HepG2 (cell line): ENCODE data around the gene THRA. TPM values are rescaled to one million over a fixed set of nuclear protein-coding genes. Genes with fewer than 3 reads are reported as not detected.

ENCODE experiments used
- ARNT ChIP-seq: fragments of 450-650 bp; IDR thresholded peaks from 2 replicates; pipeline ENCODE4 v1.6.1; 2017
- BCL6 ChIP-seq: IDR thresholded peaks from 2 replicates; pipeline ENCODE4 v1.6.1; 2016; ENCODE audit warnings: missing genetic modification reagents, missing compliant biosample characterization
- CEBPB ChIP-seq: IDR thresholded peaks from 2 replicates; pipeline ENCODE4 v1.6.1; 2011; ENCODE audit warnings: low read depth, low read length, improper control_type of control experiment, borderline replicate concordance
- ETV6 ChIP-seq: sonication (generic); formaldehyde crosslinking; conservative IDR thresholded peaks from 2 replicates; pipeline ENCODE4 v1.4.0; 2020; ENCODE audit warnings: missing genetic modification reagents
- FOXA3 ChIP-seq: IDR thresholded peaks from 2 replicates; pipeline ENCODE4 v1.6.1; 2016; ENCODE audit warnings: missing genetic modification reagents, missing compliant biosample characterization
- GATAD1 ChIP-seq: IDR thresholded peaks from 2 replicates; pipeline ENCODE4 v1.6.1; 2016; ENCODE audit warnings: missing genetic modification reagents, missing compliant biosample characterization
- GTF2F1 ChIP-seq: fragments of 150-350 bp; IDR thresholded peaks from 2 replicates; pipeline ENCODE4 v1.6.1; 2014; ENCODE audit warnings: low read length
- HNRNPH1 ChIP-seq: fragments of 200-400 bp; formaldehyde crosslinking; optimal IDR thresholded peaks from 2 replicates; pipeline ENCODE3; 2017; ENCODE audit warnings: mild to moderate bottlenecking, low read depth, low read length
- NFE2L1 ChIP-seq: sonication (generic); formaldehyde crosslinking; IDR thresholded peaks from 2 replicates; pipeline ENCODE4 v1.4.0; 2020; ENCODE audit warnings: missing genetic modification reagents, mild to moderate bottlenecking, borderline replicate concordance
- NFRKB ChIP-seq: fragments of 450-650 bp; IDR thresholded peaks from 2 replicates; pipeline ENCODE4 v1.6.1; 2017
- SMARCE1 ChIP-seq: fragments of 450-650 bp; IDR thresholded peaks from 2 replicates; pipeline ENCODE4 v1.6.1; 2017; ENCODE audit warnings: borderline replicate concordance
- SP140L ChIP-seq: sonication (generic); formaldehyde crosslinking; IDR thresholded peaks from 2 replicates; pipeline ENCODE4 v1.4.0; 2020; ENCODE audit warnings: missing genetic modification reagents, borderline replicate concordance
- ZFX ChIP-seq: sonication (generic); formaldehyde crosslinking; IDR thresholded peaks from 2 replicates; pipeline ENCODE4 v1.4.0; 2020; ENCODE audit warnings: mild to moderate bottlenecking, low read depth, missing genetic modification reagents, moderate library complexity
- ZNF10 ChIP-seq: sonication (generic); formaldehyde crosslinking; IDR thresholded peaks from 2 replicates; pipeline ENCODE4 v1.4.0; 2020; ENCODE audit warnings: mild to moderate bottlenecking, low read depth, missing genetic modification reagents, borderline replicate concordance
- ZNF329 ChIP-seq: sonication (generic); formaldehyde crosslinking; IDR thresholded peaks from 2 replicates; pipeline ENCODE4 v1.9.0; 2021; ENCODE audit warnings: low read depth, mild to moderate bottlenecking, missing genetic modification reagents
- ZNF446 ChIP-seq: sonication (generic); formaldehyde crosslinking; IDR thresholded peaks from 2 replicates; pipeline ENCODE4 v1.5.0; 2020; ENCODE audit warnings: mild to moderate bottlenecking, missing genetic modification reagents
- ZNF451 ChIP-seq: sonication (generic); formaldehyde crosslinking; IDR thresholded peaks from 2 replicates; pipeline ENCODE4 v1.5.0; 2020; ENCODE audit warnings: mild to moderate bottlenecking, missing genetic modification reagents
- ZNF510 ChIP-seq: sonication (generic); formaldehyde crosslinking; IDR thresholded peaks from 2 replicates; pipeline ENCODE4 v1.4.0; 2020; ENCODE audit warnings: low read depth, mild to moderate bottlenecking, missing genetic modification reagents
- ZNF572 ChIP-seq: sonication (generic); formaldehyde crosslinking; IDR thresholded peaks from 2 replicates; pipeline ENCODE4 v1.5.1; 2020; ENCODE audit warnings: mild to moderate bottlenecking, missing genetic modification reagents
- ZNF713 ChIP-seq: sonication (generic); formaldehyde crosslinking; IDR thresholded peaks from 2 replicates; pipeline ENCODE4 v1.4.0; 2020; ENCODE audit warnings: mild to moderate bottlenecking, missing genetic modification reagents
- ZNF747 ChIP-seq: sonication (generic); formaldehyde crosslinking; IDR thresholded peaks from 2 replicates; pipeline ENCODE4 v1.8.1; 2023; ENCODE audit warnings: missing genetic modification reagents, mild to moderate bottlenecking, borderline replicate concordance
- polyA plus RNA-seq, 8 experiments: library from polyadenylated mRNA; depleted of rRNA in 3 of 8; stranded (reverse) in 7 of 8; unstranded in 1 of 8; fragments of >200 nt; fragmentation: Illumina TruSeq in 4 of 8; extraction: Trizol in 4 of 8; gene quantifications; 2 replicates each; pipeline versions ENCODE4 v1.2.1 to v1.2.3, GENCODE V29; 2011 to 2016; ENCODE audit warnings: low read depth in 4 of 8, missing spikeins in 1 of 8, mixed read lengths in 1 of 8; ENCODE audit not compliant: insufficient read depth in 1 of 8
- total RNA-seq, 5 experiments: library from RNA; depleted of rRNA; stranded (reverse); fragments of >200 nt; fragmentation: Illumina TruSeq; extraction: Trizol; gene quantifications; 2 replicates each; pipeline ENCODE4 v1.2.3, GENCODE V29; 2016; ENCODE audit warnings: low read depth in 1 of 5
- TF ChIP-seq, protein P1 (sequence below): sonication (generic); formaldehyde crosslinking; IDR thresholded peaks from 2 replicates; pipeline ENCODE4 v1.5.0; 2020; ENCODE audit warnings: mild to moderate bottlenecking, missing genetic modification reagents, moderate library complexity
- TF ChIP-seq, protein P2 (sequence below): sonication (generic); formaldehyde crosslinking; IDR thresholded peaks from 2 replicates; pipeline ENCODE4 v1.9.0; 2022; ENCODE audit warnings: missing genetic modification reagents, mild to moderate bottlenecking, borderline replicate concordance
- TF ChIP-seq, protein P3 (sequence below): sonication (generic); formaldehyde crosslinking; IDR thresholded peaks from 2 replicates; pipeline ENCODE4 v1.9.0; 2021; ENCODE audit warnings: missing genetic modification reagents, borderline replicate concordance
- TF ChIP-seq, protein P4 (sequence below): sonication (generic); formaldehyde crosslinking; IDR thresholded peaks from 2 replicates; pipeline ENCODE4 v1.5.0; 2020; ENCODE audit warnings: mild to moderate bottlenecking, missing genetic modification reagents, borderline replicate concordance

Gene THRA
- total and polyA plus RNA-seq, 2 of the 13 experiments (the other 11 are each of a cell fraction or from before 2014, with no cell fraction given), result 8.0 to 9.9 TPM

DNA sequence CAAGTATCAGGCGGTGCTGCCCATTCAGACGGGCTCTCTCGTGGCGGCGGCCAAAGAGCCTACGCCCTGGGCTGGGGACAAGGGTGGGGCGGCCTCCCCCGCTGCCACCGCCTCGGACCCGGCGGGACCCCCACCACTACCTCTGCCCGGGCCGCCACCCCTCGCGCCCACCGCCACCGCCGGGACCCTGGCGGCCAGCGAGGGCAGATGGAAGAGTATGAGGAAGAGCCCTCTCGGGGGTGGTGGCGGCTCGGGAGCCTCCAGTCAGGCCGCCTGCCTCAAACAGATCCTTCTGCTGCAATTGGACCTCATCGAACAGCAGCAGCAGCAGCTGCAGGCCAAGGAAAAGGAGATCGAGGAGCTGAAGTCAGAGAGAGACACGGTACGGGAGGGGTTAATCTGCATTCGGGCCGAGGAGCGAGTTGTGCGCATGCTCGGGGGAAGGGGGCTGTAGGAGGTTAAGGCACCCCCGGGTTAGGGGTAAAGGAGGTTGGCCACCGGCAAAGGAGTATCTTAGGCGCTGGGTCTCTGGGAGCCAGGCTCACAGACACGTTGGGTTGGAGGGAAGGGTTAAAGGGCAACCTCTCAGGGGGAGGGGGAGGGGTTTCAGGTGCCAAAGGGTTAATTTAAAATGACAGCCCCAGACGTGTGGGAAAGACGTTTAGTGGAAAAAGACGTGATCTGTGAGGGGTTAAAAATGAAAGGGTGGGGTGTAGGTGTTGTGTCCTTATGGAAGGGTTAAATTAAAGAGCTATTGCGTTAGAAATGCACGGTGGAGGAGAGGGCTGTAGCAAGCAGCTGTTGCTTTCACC, 60.4 kb downstream of the THRA start (continued):
- TF ChIP-seq, protein P1, sequence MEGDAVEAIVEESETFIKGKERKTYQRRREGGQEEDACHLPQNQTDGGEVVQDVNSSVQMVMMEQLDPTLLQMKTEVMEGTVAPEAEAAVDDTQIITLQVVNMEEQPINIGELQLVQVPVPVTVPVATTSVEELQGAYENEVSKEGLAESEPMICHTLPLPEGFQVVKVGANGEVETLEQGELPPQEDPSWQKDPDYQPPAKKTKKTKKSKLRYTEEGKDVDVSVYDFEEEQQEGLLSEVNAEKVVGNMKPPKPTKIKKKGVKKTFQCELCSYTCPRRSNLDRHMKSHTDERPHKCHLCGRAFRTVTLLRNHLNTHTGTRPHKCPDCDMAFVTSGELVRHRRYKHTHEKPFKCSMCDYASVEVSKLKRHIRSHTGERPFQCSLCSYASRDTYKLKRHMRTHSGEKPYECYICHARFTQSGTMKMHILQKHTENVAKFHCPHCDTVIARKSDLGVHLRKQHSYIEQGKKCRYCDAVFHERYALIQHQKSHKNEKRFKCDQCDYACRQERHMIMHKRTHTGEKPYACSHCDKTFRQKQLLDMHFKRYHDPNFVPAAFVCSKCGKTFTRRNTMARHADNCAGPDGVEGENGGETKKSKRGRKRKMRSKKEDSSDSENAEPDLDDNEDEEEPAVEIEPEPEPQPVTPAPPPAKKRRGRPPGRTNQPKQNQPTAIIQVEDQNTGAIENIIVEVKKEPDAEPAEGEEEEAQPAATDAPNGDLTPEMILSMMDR (CRISPR knock-in tag), result 0 out of 2 replicates have a peak, but pooled peaks have one; percentile 3
- TF ChIP-seq ZNF572 (CRISPR knock-in tag), result no peak
- TF ChIP-seq BCL6 (CRISPR knock-in tag), result no peak
- no peak for TF ChIP-seq ZNF10
- TF ChIP-seq ZNF446 (CRISPR knock-in tag), result no peak
- no peak for TF ChIP-seq SP140L
- TF ChIP-seq, protein P2, sequence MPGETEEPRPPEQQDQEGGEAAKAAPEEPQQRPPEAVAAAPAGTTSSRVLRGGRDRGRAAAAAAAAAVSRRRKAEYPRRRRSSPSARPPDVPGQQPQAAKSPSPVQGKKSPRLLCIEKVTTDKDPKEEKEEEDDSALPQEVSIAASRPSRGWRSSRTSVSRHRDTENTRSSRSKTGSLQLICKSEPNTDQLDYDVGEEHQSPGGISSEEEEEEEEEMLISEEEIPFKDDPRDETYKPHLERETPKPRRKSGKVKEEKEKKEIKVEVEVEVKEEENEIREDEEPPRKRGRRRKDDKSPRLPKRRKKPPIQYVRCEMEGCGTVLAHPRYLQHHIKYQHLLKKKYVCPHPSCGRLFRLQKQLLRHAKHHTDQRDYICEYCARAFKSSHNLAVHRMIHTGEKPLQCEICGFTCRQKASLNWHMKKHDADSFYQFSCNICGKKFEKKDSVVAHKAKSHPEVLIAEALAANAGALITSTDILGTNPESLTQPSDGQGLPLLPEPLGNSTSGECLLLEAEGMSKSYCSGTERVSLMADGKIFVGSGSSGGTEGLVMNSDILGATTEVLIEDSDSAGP (CRISPR knock-in tag), result peak; percentile 100
- TF ChIP-seq ZNF510 (CRISPR knock-in tag), result no peak
- no peak for TF ChIP-seq HNRNPH1
- 0 out of 2 replicates have a peak, but pooled peaks have one; percentile 10 for TF ChIP-seq ETV6 (CRISPR knock-in tag)
- TF ChIP-seq ZNF329 (CRISPR knock-in tag), result no peak
- no peak for TF ChIP-seq GATAD1
- TF ChIP-seq FOXA3, result no peak
- TF ChIP-seq ZFX, result peak; percentile 48
- TF ChIP-seq GTF2F1, result no peak
- no peak for TF ChIP-seq CEBPB
- TF ChIP-seq, protein P3, sequence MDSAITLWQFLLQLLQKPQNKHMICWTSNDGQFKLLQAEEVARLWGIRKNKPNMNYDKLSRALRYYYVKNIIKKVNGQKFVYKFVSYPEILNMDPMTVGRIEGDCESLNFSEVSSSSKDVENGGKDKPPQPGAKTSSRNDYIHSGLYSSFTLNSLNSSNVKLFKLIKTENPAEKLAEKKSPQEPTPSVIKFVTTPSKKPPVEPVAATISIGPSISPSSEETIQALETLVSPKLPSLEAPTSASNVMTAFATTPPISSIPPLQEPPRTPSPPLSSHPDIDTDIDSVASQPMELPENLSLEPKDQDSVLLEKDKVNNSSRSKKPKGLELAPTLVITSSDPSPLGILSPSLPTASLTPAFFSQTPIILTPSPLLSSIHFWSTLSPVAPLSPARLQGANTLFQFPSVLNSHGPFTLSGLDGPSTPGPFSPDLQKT (CRISPR knock-in tag), result no peak
- TF ChIP-seq NFE2L1 (CRISPR knock-in tag), result no peak
- no peak for TF ChIP-seq ZNF451
- no peak for TF ChIP-seq ZNF713 (CRISPR knock-in tag)
- TF ChIP-seq ARNT, result no peak
- TF ChIP-seq, protein P4, sequence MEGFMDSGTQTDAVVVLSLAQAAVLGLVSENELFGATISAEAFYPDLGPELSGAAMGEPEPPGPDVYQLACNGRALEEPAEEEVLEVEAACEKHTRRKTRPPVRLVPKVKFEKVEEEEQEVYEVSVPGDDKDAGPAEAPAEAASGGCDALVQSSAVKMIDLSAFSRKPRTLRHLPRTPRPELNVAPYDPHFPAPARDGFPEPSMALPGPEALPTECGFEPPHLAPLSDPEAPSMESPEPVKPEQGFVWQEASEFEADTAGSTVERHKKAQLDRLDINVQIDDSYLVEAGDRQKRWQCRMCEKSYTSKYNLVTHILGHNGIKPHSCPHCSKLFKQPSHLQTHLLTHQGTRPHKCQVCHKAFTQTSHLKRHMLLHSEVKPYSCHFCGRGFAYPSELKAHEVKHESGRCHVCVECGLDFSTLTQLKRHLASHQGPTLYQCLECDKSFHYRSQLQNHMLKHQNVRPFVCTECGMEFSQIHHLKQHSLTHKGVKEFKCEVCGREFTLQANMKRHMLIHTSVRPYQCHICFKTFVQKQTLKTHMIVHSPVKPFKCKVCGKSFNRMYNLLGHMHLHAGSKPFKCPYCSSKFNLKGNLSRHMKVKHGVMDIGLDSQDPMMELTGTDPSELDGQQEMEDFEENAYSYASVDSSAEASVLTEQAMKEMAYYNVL, result peak; percentile 28; the same call in 1 of the 2 replicates
- TF ChIP-seq NFRKB, result no peak
- TF ChIP-seq ZNF747, result no peak
- no peak for TF ChIP-seq SMARCE1
